ENCODE results near the gene ANKRD55. TPM values are rescaled to one million over a fixed set of nuclear protein-coding genes. Genes with fewer than 3 reads are reported as not detected.
"Not testable (repeated sequence)": the region's sequence is repeated elsewhere in the genome, so short reads cannot be mapped to it uniquely, and the experiment has no call there.

Gene ANKRD55
- total RNA-seq, 1 experiment from 2014 or later: not detected

DNA sequence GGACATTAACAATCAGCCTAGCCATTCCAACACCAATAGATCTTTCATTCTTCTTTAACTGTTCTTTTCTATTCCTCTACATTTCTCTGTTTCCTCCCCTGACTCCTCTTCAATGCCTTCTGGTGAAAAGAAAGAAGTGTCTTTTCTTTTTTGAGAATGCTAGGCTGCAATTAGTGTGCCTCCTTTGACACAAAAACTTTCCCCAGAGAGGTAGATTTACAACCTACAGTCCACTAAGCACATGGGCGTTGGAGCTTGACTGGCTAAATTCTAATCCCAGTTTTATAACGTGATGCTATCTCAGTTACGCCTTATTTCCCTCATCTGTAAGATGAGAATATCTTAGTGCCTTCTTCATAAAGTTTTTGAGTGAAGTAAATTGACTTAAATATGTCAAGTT is 16.9 kb upstream of the ANKRD55 start:
- no peak overlapping the region for H3K9ac ChIP-seq (ENCODE audit: low read length)
- no peaks in the 10 kb centered on the region for H3K4me1 ChIP-seq (ENCODE audit: low read length)
- H3K9me3 ChIP-seq (ENCODE audit: low read length): peaks cover 4% of the 10 kb centered on the region
- DNase-seq: no peak
- no peaks in the 10 kb centered on the region for H3K79me2 ChIP-seq (ENCODE audit: low read length)
- no peak overlapping the region for H3K4me2 ChIP-seq (ENCODE audit: low read depth, low read length, poor library complexity, severe bottlenecking)
- no peak overlapping the region for H3K27ac ChIP-seq (ENCODE audit: low read length)
- no peak overlapping the region for H3K4me3 ChIP-seq (ENCODE audit: low read length)
- no peaks in the 10 kb centered on the region for H3K36me3 ChIP-seq (ENCODE audit: insufficient read depth, low read length)
- H4K20me1 ChIP-seq (ENCODE audit: insufficient read depth, low read depth, low read length): no peaks in the 10 kb centered on the region
- no peaks in the 10 kb centered on the region for H3K9me2 ChIP-seq (replicated peaks; ENCODE audit: insufficient read depth, low read length)
- H2AFZ ChIP-seq (ENCODE audit: low read length): no peak overlapping the region
- H3K27me3 ChIP-seq (ENCODE audit: low read length): no peaks in the 10 kb centered on the region

DNA sequence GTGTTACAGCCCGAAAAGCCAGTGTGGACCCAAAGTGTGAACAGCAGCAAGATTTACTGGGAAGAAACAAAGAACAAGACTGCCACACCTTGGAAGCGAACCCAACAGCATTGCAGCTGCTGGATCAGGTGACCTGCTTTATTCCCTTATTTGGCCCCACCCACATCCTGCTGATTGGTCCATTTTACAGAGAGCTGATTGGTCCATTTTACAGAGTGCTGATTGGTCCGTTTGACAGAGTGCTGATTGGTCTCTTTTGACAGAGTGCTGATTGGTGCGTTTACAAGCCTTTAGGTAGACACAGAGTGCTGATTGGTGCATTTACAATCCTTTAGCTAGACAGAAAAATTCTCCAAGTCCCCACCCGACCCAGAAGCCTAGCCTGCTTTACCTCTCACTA is 16.0 kb upstream of the ANKRD55 start:
- DNase-seq; H3K4me3 ChIP-seq (ENCODE audit: low read length); H2AFZ ChIP-seq (ENCODE audit: low read length); H3K4me2 ChIP-seq (ENCODE audit: low read depth, low read length, poor library complexity, severe bottlenecking); H3K9me2 ChIP-seq (replicated peaks; ENCODE audit: insufficient read depth, low read length); H4K20me1 ChIP-seq (ENCODE audit: insufficient read depth, low read depth, low read length); H3K4me1 ChIP-seq (ENCODE audit: low read length); H3K27ac ChIP-seq (ENCODE audit: low read length); H3K27me3 ChIP-seq (ENCODE audit: low read length); H3K79me2 ChIP-seq (ENCODE audit: low read length); H3K9ac ChIP-seq (ENCODE audit: low read length); H3K36me3 ChIP-seq (ENCODE audit: insufficient read depth, low read length); H3K9me3 ChIP-seq (ENCODE audit: low read length): not testable (repeated sequence)

DNA sequence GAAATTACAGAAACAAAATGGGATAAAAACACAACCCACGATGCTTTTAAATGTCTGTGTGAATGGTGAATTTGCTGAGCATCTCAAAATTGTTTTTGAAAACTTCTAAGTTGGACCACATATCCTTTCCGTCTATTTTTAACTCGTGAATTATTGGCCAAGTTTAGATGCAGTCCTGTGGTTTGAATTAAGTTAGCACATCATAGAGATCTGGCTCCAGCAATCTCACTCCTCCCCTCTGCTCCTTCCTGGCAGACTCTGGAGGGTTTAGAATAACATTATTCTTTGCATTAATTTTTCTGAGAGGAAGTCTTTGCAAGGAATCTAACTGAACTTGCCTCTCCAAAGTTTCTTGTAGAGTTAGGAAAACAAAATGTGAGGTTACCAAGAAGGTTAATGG is 14.5 kb upstream of the ANKRD55 start:
- DNase-seq: no peak
- no peaks in the 10 kb centered on the region for H3K79me2 ChIP-seq (ENCODE audit: low read length)
- H3K4me1 ChIP-seq (ENCODE audit: low read length): no peaks in the 10 kb centered on the region
- H3K36me3 ChIP-seq (ENCODE audit: insufficient read depth, low read length): no peaks in the 10 kb centered on the region
- no peaks in the 10 kb centered on the region for H4K20me1 ChIP-seq (ENCODE audit: insufficient read depth, low read depth, low read length)
- no peak overlapping the region for H3K4me3 ChIP-seq (ENCODE audit: low read length)
- peaks cover 4% of the 10 kb centered on the region for H3K9me3 ChIP-seq (ENCODE audit: low read length)
- H3K27me3 ChIP-seq (ENCODE audit: low read length): no peaks in the 10 kb centered on the region; the same call in 1 of the 2 replicates
- H3K27ac ChIP-seq (ENCODE audit: low read length): no peak overlapping the region
- H3K9me2 ChIP-seq (replicated peaks; ENCODE audit: insufficient read depth, low read length): no peaks in the 10 kb centered on the region
- H2AFZ ChIP-seq (ENCODE audit: low read length): no peak overlapping the region
- H3K9ac ChIP-seq (ENCODE audit: low read length): no peak overlapping the region
- H3K4me2 ChIP-seq (ENCODE audit: low read depth, low read length, poor library complexity, severe bottlenecking): no peak overlapping the region

DNA sequence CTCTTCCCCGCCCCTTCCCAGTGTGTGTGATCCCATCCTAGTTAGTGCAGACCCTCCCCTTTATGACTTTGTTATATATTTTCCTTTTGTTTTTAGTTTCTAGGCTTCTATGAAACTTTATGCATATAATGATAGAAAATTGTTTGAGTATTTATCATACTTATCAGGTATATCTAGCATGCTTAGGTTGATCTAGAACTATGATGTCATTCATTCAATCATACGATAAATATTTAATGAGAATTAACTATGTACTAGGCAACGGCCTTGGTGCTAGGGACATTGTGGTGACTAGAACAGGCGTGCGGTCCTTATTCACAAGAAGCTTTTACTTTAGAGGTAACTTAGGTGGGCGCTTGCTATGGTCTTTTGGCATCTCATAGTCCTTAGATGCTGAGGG is 13.6 kb upstream of the ANKRD55 start:
- H3K4me3 ChIP-seq (ENCODE audit: low read length): no peak overlapping the region
- no peaks in the 10 kb centered on the region; the same call in 1 of the 2 replicates for H3K27me3 ChIP-seq (ENCODE audit: low read length)
- H3K9ac ChIP-seq (ENCODE audit: low read length): no peak overlapping the region
- no peak for DNase-seq
- no peak overlapping the region for H3K4me2 ChIP-seq (ENCODE audit: low read depth, low read length, poor library complexity, severe bottlenecking)
- no peak overlapping the region for H2AFZ ChIP-seq (ENCODE audit: low read length)
- H3K36me3 ChIP-seq (ENCODE audit: insufficient read depth, low read length): no peaks in the 10 kb centered on the region
- H3K9me2 ChIP-seq (replicated peaks; ENCODE audit: insufficient read depth, low read length): no peaks in the 10 kb centered on the region
- peaks cover 4% of the 10 kb centered on the region for H3K9me3 ChIP-seq (ENCODE audit: low read length)
- no peaks in the 10 kb centered on the region for H4K20me1 ChIP-seq (ENCODE audit: insufficient read depth, low read depth, low read length)
- H3K4me1 ChIP-seq (ENCODE audit: low read length): no peaks in the 10 kb centered on the region
- no peak overlapping the region for H3K27ac ChIP-seq (ENCODE audit: low read length)
- no peaks in the 10 kb centered on the region for H3K79me2 ChIP-seq (ENCODE audit: low read length)

DNA sequence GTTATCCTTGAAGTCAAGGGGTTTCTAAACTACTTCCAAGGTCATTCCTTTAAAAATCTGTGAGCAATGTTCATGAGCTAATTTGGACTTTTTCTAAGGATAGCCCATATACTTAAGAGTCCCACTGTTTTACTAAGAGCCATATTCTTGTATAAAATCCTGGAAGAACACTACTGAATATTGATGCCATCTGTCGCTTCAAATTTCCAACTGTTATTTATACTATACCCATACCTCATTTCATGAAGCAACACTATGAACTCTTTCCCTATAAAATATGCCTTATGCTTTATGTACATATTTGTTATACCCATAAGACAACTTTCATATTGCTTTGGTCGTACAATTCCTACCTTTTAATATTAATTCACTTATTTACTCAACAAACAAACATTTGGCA is 12.4 kb upstream of the ANKRD55 start:
- H2AFZ ChIP-seq (ENCODE audit: low read length): no peak overlapping the region
- no peak overlapping the region for H3K4me2 ChIP-seq (ENCODE audit: low read depth, low read length, poor library complexity, severe bottlenecking)
- H3K4me1 ChIP-seq (ENCODE audit: low read length): no peaks in the 10 kb centered on the region
- no peaks in the 10 kb centered on the region for H3K36me3 ChIP-seq (ENCODE audit: insufficient read depth, low read length)
- no peaks in the 10 kb centered on the region for H3K79me2 ChIP-seq (ENCODE audit: low read length)
- peaks cover 4% of the 10 kb centered on the region for H3K9me3 ChIP-seq (ENCODE audit: low read length)
- H3K4me3 ChIP-seq (ENCODE audit: low read length): no peak overlapping the region
- no peaks in the 10 kb centered on the region; the same call in 1 of the 2 replicates for H3K27me3 ChIP-seq (ENCODE audit: low read length)
- no peaks in the 10 kb centered on the region for H3K9me2 ChIP-seq (replicated peaks; ENCODE audit: insufficient read depth, low read length)
- H3K9ac ChIP-seq (ENCODE audit: low read length): no peak overlapping the region
- no peak overlapping the region for H3K27ac ChIP-seq (ENCODE audit: low read length)
- H4K20me1 ChIP-seq (ENCODE audit: insufficient read depth, low read depth, low read length): no peaks in the 10 kb centered on the region
- DNase-seq: no peak

DNA sequence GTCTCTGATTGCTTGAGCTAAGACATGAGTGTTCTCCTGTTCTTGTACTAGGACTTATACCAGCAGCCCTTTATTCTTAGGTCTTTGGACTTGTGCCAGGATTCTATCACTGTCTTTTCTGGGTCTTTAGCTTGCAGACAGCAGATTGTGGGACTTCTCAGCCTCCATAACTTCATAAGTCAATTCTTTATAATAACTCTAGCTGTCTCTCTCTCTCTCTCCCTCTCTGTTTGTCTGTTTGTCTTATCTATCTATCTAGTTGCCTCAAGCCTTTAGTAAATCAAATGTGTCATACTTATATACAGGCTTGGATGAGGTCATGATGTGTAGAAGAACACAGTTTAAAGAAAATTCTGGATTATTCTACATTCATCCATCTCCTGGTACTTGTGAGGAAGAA is 11.5 kb upstream of the ANKRD55 start:
- Histone ChIP-seq H3K36me3 (ENCODE audit: insufficient read depth, low read length) (no peaks in the 10 kb centered on the region), H3K79me2 (ENCODE audit: low read length) (no peaks in the 10 kb centered on the region), H2AFZ (ENCODE audit: low read length) (no peak overlapping the region), H4K20me1 (ENCODE audit: insufficient read depth, low read depth, low read length) (no peaks in the 10 kb centered on the region), H3K4me2 (ENCODE audit: low read depth, low read length, poor library complexity, severe bottlenecking) (no peak overlapping the region), H3K4me1 (ENCODE audit: low read length) (no peaks in the 10 kb centered on the region), H3K9me3 (ENCODE audit: low read length) (peaks cover 4% of the 10 kb centered on the region), H3K9me2 (replicated peaks; ENCODE audit: insufficient read depth, low read length) (no peaks in the 10 kb centered on the region), H3K9ac (ENCODE audit: low read length) (no peak overlapping the region), H3K27me3 (ENCODE audit: low read length) (no peaks in the 10 kb centered on the region; the same call in 1 of the 2 replicates), H3K27ac (ENCODE audit: low read length) (no peak overlapping the region), H3K4me3 (ENCODE audit: low read length) (no peak overlapping the region)
- DNase-seq: no peak

DNA sequence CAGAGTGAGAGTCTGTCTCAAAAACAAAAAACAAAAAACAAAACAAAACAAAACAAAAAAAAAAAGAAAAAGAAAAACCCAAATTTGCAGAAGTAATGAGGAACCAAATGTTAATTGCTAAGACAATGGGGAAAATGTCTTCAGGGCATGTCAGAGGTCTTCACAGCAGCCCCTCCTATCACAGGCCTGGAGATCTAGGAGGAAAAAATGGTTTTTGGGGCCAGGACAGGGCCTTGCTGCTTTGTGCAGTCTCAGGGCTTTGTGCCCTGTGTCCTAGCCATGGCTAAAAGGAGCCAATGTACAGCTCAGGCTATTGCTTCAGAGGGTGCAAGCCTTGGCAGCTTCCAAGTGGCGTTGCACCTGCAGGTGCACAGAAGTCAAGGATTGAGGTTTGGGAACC is 9.1 kb upstream of the ANKRD55 start:
- not testable (repeated sequence) for H3K27ac ChIP-seq (ENCODE audit: low read length); H3K9me2 ChIP-seq (replicated peaks; ENCODE audit: insufficient read depth, low read length); H3K79me2 ChIP-seq (ENCODE audit: low read length); H4K20me1 ChIP-seq (ENCODE audit: insufficient read depth, low read depth, low read length); H3K4me3 ChIP-seq (ENCODE audit: low read length); H3K9ac ChIP-seq (ENCODE audit: low read length); H3K27me3 ChIP-seq (ENCODE audit: low read length); DNase-seq; H2AFZ ChIP-seq (ENCODE audit: low read length); H3K36me3 ChIP-seq (ENCODE audit: insufficient read depth, low read length); H3K4me1 ChIP-seq (ENCODE audit: low read length); H3K4me2 ChIP-seq (ENCODE audit: low read depth, low read length, poor library complexity, severe bottlenecking); H3K9me3 ChIP-seq (ENCODE audit: low read length)

DNA sequence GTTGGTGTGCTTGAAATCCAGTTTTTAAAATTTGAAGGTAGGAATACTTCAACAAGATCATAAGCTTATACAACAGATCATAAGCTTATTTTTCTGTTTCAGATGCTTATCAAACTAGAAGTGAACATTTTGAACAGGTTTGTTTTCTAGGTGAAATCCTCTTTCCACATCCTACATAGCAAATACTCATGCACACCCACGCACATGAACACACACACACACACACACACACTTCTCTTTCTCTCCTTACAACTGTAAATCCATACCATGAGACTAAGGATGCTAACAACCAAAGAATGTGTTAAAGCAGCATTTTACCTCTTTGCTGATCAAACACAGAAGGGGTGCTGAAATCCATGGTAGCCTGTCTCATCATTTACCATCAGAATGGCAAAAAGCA is 592 bp downstream of the ANKRD55 start:
- Histone ChIP-seq H3K4me2 (ENCODE audit: low read depth, low read length, poor library complexity, severe bottlenecking) (no peak overlapping the region), H3K79me2 (ENCODE audit: low read length) (no peaks in the 10 kb centered on the region), H3K9me3 (ENCODE audit: low read length) (no peaks in the 10 kb centered on the region), H3K27me3 (ENCODE audit: low read length) (no peaks in the 10 kb centered on the region), H2AFZ (ENCODE audit: low read length) (no peak overlapping the region), H3K9me2 (replicated peaks; ENCODE audit: insufficient read depth, low read length) (no peaks in the 10 kb centered on the region), H3K36me3 (ENCODE audit: insufficient read depth, low read length) (no peaks in the 10 kb centered on the region), H3K27ac (ENCODE audit: low read length) (no peak overlapping the region), H3K9ac (ENCODE audit: low read length) (no peak overlapping the region), H3K4me1 (ENCODE audit: low read length) (no peaks in the 10 kb centered on the region), H3K4me3 (ENCODE audit: low read length) (no peak overlapping the region), H4K20me1 (ENCODE audit: insufficient read depth, low read depth, low read length) (no peaks in the 10 kb centered on the region)
- no peak for DNase-seq

DNA sequence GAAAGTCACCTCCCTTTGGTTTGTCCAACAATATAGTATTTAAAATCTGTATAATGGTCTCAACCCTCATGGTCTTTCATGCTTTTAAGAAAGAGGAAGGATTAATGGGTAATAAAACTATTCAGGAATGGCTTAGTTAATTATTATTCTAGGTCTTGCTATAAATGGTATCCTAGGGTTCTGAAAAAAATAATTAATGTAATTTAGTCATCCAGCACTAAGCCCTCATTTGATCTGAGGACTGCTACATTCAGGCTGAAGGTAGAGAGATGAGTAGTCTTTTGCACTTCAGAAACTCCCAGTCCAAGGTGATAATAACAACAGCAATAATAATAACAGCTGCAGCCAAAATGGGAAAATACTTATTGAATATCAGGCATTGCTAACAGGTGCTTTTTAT is 2.6 kb downstream of the ANKRD55 start:
- Histone ChIP-seq H4K20me1 (ENCODE audit: insufficient read depth, low read depth, low read length) (no peaks in the 10 kb centered on the region), H3K27me3 (ENCODE audit: low read length) (no peaks in the 10 kb centered on the region), H2AFZ (ENCODE audit: low read length) (no peak overlapping the region), H3K9me2 (replicated peaks; ENCODE audit: insufficient read depth, low read length) (no peaks in the 10 kb centered on the region), H3K4me2 (ENCODE audit: low read depth, low read length, poor library complexity, severe bottlenecking) (no peak overlapping the region), H3K9ac (ENCODE audit: low read length) (no peak overlapping the region), H3K36me3 (ENCODE audit: insufficient read depth, low read length) (no peaks in the 10 kb centered on the region), H3K79me2 (ENCODE audit: low read length) (no peaks in the 10 kb centered on the region), H3K4me3 (ENCODE audit: low read length) (no peak overlapping the region), H3K9me3 (ENCODE audit: low read length) (no peaks in the 10 kb centered on the region), H3K27ac (ENCODE audit: low read length) (no peak overlapping the region), H3K4me1 (ENCODE audit: low read length) (no peaks in the 10 kb centered on the region)
- no peak for DNase-seq

Measured in Karpas-422 (cell line).